HCT116 (cell line): ENCODE measurements around the gene IL1RN.

Source experiments
- CBX3 ChIP-seq: IDR thresholded peaks from 2 replicates; pipeline ENCODE4 v1.6.1; 2012; ENCODE audit warnings: low read depth
- CEBPB ChIP-seq: IDR thresholded peaks from 2 replicates; pipeline ENCODE4 v1.6.1; 2012; ENCODE audit warnings: low read depth
- POLR2A ChIP-seq: IDR thresholded peaks from 2 replicates; pipeline ENCODE4 v1.7.0; 2011; ENCODE audit warnings: borderline replicate concordance; ENCODE audit not compliant: insufficient read depth, insufficient read length; ENCODE audit errors: extremely low read depth
- POLR2AphosphoS5 ChIP-seq: IDR thresholded peaks from 2 replicates; pipeline ENCODE4 v1.6.1; 2011; ENCODE audit warnings: mild to moderate bottlenecking, low read depth, low read length, moderate library complexity
- RAD21 ChIP-seq: IDR thresholded peaks from 2 replicates; pipeline ENCODE4 v1.6.1; 2012; ENCODE audit warnings: low read depth, mild to moderate bottlenecking
- REST ChIP-seq: IDR thresholded peaks from 2 replicates; pipeline ENCODE4 v1.6.1; 2012; ENCODE audit warnings: low read depth
- SP1 ChIP-seq: IDR thresholded peaks from 2 replicates; pipeline ENCODE4 v1.6.1; 2012; ENCODE audit warnings: low read depth
- YY1 ChIP-seq: IDR thresholded peaks from 2 replicates; pipeline ENCODE4 v1.6.1; 2011; ENCODE audit warnings: low read length, low read depth, moderate library complexity, mild to moderate bottlenecking; ENCODE audit not compliant: insufficient replicate concordance; ENCODE audit errors: extremely low read depth
- ZFX ChIP-seq: fragments of 450-650 bp; IDR thresholded peaks from 2 replicates; pipeline ENCODE4 v1.6.1; 2017
- TF ChIP-seq, protein P1 (sequence below), 3 experiments: fragments of 200-600 bp in 1 of 3; sonication (generic) in 1 of 3; IDR thresholded peaks in 2 of 3; conservative IDR thresholded peaks in 1 of 3; 2 replicates each; pipeline ENCODE4 v1.5.1; 2012 to 2017; ENCODE audit warnings: low read depth in 2 of 3, low read length in 2 of 3, antibody characterized with exemption in 1 of 3, borderline replicate concordance in 1 of 3, control low read depth in 1 of 3, mild to moderate bottlenecking in 1 of 3, mixed read lengths in 1 of 3, mixed run types in 1 of 3, moderate library complexity in 1 of 3; ENCODE audit not compliant: insufficient read depth in 1 of 3

DNA sequence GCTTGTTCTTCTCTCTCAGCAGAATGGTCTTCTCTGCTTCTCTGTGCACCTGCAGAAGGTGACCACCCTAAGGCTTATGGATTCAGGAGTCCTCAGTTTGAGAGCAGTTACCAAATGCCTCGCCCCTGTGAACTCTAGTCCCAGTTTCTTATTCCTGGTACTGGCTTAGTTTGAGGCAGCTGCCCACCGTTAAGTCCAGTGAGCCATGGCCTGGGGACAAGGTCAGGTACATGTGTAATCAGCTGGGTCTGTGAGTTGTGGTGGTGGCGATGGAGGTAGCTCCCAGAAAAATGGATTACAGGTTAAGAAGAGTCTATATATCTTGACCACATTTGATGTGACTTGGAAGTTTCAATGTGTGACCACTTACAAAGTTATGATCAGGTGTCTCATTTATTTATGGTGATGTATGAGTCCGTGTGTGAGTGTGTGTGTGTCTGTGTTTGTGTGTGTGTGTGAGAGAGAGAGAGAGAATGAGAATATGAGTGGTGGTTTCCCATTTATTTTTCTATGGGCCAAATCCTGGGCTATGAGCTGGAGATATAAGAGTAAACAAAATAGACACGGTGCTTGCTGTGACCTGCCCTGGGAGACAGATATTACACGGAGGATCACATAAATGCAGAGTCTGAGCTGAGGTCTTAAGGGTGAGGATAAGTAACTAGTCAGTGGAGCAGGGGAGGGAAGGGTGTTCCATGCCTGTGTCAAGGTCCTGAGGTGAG lies 13.0 kb upstream of the IL1RN start:
- TF ChIP-seq, protein P1, sequence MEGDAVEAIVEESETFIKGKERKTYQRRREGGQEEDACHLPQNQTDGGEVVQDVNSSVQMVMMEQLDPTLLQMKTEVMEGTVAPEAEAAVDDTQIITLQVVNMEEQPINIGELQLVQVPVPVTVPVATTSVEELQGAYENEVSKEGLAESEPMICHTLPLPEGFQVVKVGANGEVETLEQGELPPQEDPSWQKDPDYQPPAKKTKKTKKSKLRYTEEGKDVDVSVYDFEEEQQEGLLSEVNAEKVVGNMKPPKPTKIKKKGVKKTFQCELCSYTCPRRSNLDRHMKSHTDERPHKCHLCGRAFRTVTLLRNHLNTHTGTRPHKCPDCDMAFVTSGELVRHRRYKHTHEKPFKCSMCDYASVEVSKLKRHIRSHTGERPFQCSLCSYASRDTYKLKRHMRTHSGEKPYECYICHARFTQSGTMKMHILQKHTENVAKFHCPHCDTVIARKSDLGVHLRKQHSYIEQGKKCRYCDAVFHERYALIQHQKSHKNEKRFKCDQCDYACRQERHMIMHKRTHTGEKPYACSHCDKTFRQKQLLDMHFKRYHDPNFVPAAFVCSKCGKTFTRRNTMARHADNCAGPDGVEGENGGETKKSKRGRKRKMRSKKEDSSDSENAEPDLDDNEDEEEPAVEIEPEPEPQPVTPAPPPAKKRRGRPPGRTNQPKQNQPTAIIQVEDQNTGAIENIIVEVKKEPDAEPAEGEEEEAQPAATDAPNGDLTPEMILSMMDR (IDR thresholded peaks at IDR 0.05 in 2 of 3, conservative IDR thresholded peaks at IDR 0.05 in 1 of 3; ENCODE audit: borderline replicate concordance in 1 of 3, insufficient read depth in 1 of 3, low read depth in 2 of 3, low read length in 2 of 3) = no peak
- TF ChIP-seq POLR2A (no peak), CBX3 (no peak), ZFX (no peak), SP1 (no peak), YY1 (no peak), POLR2AphosphoS5 (no peak), REST (no peak), CEBPB (no peak), RAD21 (no peak)
